HEK293 (cell line): ENCODE results near the gene P3H4.

Source experiments
- CTCF ChIA-PET: fragments of 350-600 bp; formaldehyde crosslinking; extraction: SDS; loops from one replicate; lab custom pipeline; 2021; ENCODE audit warnings: antibody characterized with exemption; lab: Yijun Ruan, JAX
- POLR2A ChIA-PET: fragments of 300-600 bp; formaldehyde crosslinking; extraction: SDS; loops from one replicate; lab custom pipeline; 2020; ENCODE audit warnings: antibody characterized with exemption, inconsistent platforms; lab: Yijun Ruan, JAX
- H3K27ac ChIP-seq: fragments of 200-500 bp; sonication (Bioruptor generic); 2 replicates; pipeline ENCODE4 v1.5.1; 2014; ENCODE audit warnings: low read depth, low read length, control low read depth, inconsistent platforms; ENCODE audit errors: extremely low read depth
- H3K36me3 ChIP-seq, 2 experiments: fragments of 200-500 bp in 1 of 2; sonication (Bioruptor generic) in 1 of 2; 1 replicate in 1 of 2; 2 replicates in 1 of 2; pipeline ENCODE4 v1.5.1; 2014 to 2017; ENCODE audit warnings: inconsistent platforms in 2 of 2, low read length in 2 of 2; ENCODE audit not compliant: control insufficient read depth in 2 of 2, insufficient read depth in 1 of 2
- H3K4me1 ChIP-seq: fragments of 200-500 bp; sonication (Bioruptor generic); 2 replicates; pipeline ENCODE4 v1.5.1; 2014; ENCODE audit warnings: mild to moderate bottlenecking, low read length, inconsistent platforms; ENCODE audit not compliant: control insufficient read depth, insufficient read depth
- H3K4me3 ChIP-seq: 2 replicates; pipeline ENCODE4 v1.5.1; 2011; ENCODE audit warnings: low read depth, mild to moderate bottlenecking, control low read depth, low read length, moderate library complexity
- H3K9me3 ChIP-seq: fragments of 200-500 bp; sonication (Bioruptor generic); 2 replicates; pipeline ENCODE4 v1.5.1; 2014; ENCODE audit warnings: low read depth, low read length, inconsistent platforms; ENCODE audit not compliant: control insufficient read depth, insufficient read depth
- EGR2 ChIP-seq: fragments of 450-650 bp; formaldehyde crosslinking; IDR thresholded peaks from 2 replicates; pipeline ENCODE4 v1.5.1; 2016; ENCODE audit warnings: low read depth, missing biosample characterization, missing genetic modification characterization
- GLIS1 ChIP-seq: fragments of 450-650 bp; formaldehyde crosslinking; IDR thresholded peaks from 2 replicates; pipeline ENCODE4 v1.5.1; 2016; ENCODE audit warnings: missing biosample characterization, missing genetic modification characterization
- KLF1 ChIP-seq: fragments of 450-650 bp; formaldehyde crosslinking; IDR thresholded peaks from 2 replicates; pipeline ENCODE4 v1.5.1; 2016; ENCODE audit warnings: missing biosample characterization, missing genetic modification characterization
- PBX3 ChIP-seq: sonication (generic); formaldehyde crosslinking; IDR thresholded peaks from 2 replicates; pipeline ENCODE4 v1.8.1; 2022; ENCODE audit warnings: mild to moderate bottlenecking, moderate library complexity, missing genetic modification reagents
- PRDM1 ChIP-seq: fragments of 450-650 bp; formaldehyde crosslinking; IDR thresholded peaks from 2 replicates; pipeline ENCODE4; 2016; ENCODE audit warnings: missing biosample characterization, missing genetic modification characterization
- SP7 ChIP-seq: fragments of 450-650 bp; formaldehyde crosslinking; IDR thresholded peaks from 2 replicates; pipeline ENCODE4 v1.5.1; 2016; ENCODE audit warnings: missing biosample characterization, missing genetic modification characterization
- WT1 ChIP-seq: fragments of 450-650 bp; formaldehyde crosslinking; IDR thresholded peaks from 2 replicates; pipeline ENCODE4 v1.5.1; 2016; ENCODE audit warnings: missing biosample characterization, missing genetic modification characterization
- ZEB2 ChIP-seq: fragments of 450-650 bp; formaldehyde crosslinking; IDR thresholded peaks from 2 replicates; pipeline ENCODE4 v1.5.1; 2016; ENCODE audit warnings: missing biosample characterization, missing genetic modification characterization
- ZFHX2 ChIP-seq: fragments of 450-650 bp; formaldehyde crosslinking; conservative IDR thresholded peaks from 2 replicates; pipeline ENCODE4 v1.5.1; 2016; ENCODE audit warnings: missing biosample characterization, missing genetic modification characterization
- ZFP69B ChIP-seq: fragments of 450-650 bp; formaldehyde crosslinking; IDR thresholded peaks from 2 replicates; pipeline ENCODE4 v1.5.1; 2016; ENCODE audit warnings: missing biosample characterization, missing genetic modification characterization
- ZNF335 ChIP-seq: fragments of 450-650 bp; formaldehyde crosslinking; conservative IDR thresholded peaks from 2 replicates; pipeline ENCODE4 v1.5.1; 2016; ENCODE audit warnings: missing biosample characterization, missing genetic modification characterization
- ZNF398 ChIP-seq: fragments of 450-650 bp; formaldehyde crosslinking; IDR thresholded peaks from 2 replicates; pipeline ENCODE4 v1.5.1; 2017; ENCODE audit warnings: missing biosample characterization, missing genetic modification characterization
- ZNF423 ChIP-seq: fragments of 450-650 bp; formaldehyde crosslinking; IDR thresholded peaks from 2 replicates; pipeline ENCODE4 v1.5.1; 2016; ENCODE audit warnings: missing biosample characterization, missing genetic modification characterization
- ZNF518A ChIP-seq: fragments of 450-650 bp; formaldehyde crosslinking; conservative IDR thresholded peaks from 2 replicates; pipeline ENCODE4 v1.5.1; 2016; ENCODE audit warnings: low read depth, missing biosample characterization, missing genetic modification characterization
- ZNF624 ChIP-seq: fragments of 450-650 bp; formaldehyde crosslinking; IDR thresholded peaks from 2 replicates; pipeline ENCODE4 v1.5.1; 2017; ENCODE audit warnings: missing biosample characterization, missing genetic modification characterization
- ZNF629 ChIP-seq: fragments of 450-650 bp; formaldehyde crosslinking; IDR thresholded peaks from 2 replicates; pipeline ENCODE4 v1.5.1; 2017; ENCODE audit warnings: missing biosample characterization, missing genetic modification characterization
- ZNF843 ChIP-seq: fragments of 450-650 bp; formaldehyde crosslinking; IDR thresholded peaks from 2 replicates; pipeline ENCODE4 v1.5.1; 2016; ENCODE audit warnings: missing biosample characterization, missing genetic modification characterization
- TF ChIP-seq, protein P1 (sequence below): fragments of 450-650 bp; formaldehyde crosslinking; IDR thresholded peaks from 2 replicates; pipeline ENCODE4 v1.5.1; 2016; ENCODE audit warnings: missing biosample characterization, missing genetic modification characterization

P3H4 gene

DNA sequence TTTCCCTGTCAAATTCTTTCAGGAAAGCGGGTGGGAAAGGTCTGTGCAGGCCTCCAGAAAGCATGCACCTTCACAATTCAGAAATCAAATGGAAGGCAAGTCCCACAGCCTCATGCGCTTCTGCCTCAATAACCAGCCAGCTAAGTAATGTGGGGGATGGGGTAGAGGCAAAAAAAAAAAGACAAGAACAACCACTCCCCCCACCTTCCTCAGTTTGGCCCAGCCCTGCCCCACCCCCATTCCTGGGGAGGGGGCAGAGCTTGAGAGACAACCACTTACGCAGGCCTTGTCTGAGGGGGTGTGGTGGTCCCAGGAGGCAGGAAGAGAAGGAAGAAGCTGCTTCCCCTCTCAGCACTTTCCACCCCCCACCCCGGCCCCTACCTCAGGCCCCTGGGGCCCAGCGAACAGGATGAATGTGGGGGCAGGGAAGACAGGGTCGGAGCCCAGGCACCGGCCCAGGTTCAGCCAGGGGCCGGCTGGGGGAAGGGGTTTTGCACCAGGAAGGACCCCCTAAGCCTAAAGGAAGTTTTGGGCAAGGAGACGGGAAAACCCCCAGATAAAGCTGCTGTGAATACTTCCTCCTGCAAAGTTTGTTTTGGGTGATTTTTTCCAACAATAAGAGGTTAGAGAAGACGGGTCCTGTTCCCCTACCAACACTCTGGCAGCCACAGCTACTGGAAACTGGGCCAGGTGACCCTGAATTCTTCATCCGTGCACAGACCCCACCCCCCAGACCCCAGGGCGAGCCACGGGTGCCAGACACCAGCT lies 26.5 kb downstream of the P3H4 start (continued):
- TF ChIP-seq, protein P1, sequence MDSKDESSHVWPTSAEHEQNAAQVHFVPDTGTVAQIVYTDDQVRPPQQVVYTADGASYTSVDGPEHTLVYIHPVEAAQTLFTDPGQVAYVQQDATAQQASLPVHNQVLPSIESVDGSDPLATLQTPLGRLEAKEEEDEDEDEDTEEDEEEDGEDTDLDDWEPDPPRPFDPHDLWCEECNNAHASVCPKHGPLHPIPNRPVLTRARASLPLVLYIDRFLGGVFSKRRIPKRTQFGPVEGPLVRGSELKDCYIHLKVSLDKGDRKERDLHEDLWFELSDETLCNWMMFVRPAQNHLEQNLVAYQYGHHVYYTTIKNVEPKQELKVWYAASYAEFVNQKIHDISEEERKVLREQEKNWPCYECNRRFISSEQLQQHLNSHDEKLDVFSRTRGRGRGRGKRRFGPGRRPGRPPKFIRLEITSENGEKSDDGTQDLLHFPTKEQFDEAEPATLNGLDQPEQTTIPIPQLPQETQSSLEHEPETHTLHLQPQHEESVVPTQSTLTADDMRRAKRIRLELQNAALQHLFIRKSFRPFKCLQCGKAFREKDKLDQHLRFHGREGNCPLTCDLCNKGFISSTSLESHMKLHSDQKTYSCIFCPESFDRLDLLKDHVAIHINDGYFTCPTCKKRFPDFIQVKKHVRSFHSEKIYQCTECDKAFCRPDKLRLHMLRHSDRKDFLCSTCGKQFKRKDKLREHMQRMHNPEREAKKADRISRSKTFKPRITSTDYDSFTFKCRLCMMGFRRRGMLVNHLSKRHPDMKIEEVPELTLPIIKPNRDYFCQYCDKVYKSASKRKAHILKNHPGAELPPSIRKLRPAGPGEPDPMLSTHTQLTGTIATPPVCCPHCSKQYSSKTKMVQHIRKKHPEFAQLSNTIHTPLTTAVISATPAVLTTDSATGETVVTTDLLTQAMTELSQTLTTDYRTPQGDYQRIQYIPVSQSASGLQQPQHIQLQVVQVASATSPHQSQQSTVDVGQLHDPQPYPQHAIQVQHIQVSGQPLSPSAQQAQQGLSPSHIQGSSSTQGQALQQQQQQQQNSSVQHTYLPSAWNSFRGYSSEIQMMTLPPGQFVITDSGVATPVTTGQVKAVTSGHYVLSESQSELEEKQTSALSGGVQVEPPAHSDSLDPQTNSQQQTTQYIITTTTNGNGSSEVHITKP (tag by site-specific recombination) = peak; percentile 99
- TF ChIP-seq PRDM1 (tag by site-specific recombination) (peak; percentile 86), ZNF624 (tag by site-specific recombination) (no peak), ZNF518A (tag by site-specific recombination) (no peak)

DNA sequence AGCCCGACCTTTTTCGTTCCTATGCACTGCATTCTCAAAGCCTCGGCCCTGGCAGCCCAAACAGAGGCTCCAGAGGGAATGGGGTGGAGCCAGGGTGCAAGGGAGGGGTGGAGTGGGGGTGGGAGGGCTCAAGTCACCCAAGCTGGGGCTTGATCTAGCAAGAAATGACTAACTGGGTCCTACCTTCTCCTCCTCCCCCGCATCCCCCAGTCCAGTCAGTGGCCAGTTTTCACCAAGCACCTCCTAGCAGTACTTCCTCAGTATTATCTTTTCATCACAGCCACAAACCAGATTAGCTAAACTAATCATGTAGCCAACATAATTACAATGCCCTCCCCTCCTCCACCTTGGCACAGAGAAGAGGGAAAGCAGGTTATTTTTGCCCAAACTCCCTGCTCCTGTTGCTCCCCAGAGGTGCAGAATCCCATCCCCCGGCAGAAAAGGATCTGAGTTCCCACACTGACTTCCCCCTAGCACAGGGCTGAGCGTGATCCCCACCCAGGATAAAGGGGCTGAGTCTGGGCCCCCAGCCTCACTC lies 27.5 kb downstream of the P3H4 start:
- H3K4me3 ChIP-seq = no peak overlapping the region
- H3K27ac ChIP-seq = peak overlapping the region; percentile 53; the same call in 1 of the 2 replicates
- H3K4me1 ChIP-seq = peaks cover 12% of the 10 kb centered on the region
- CTCF ChIA-PET = interaction anchor here (0.7 to 4.7 kb wide), 4 partner anchors 14 to 47 kb away, joined by 4 to 108 read pairs (median 16); no protein-coding TSS in a partner anchor
- POLR2A ChIA-PET = interaction anchor here (0.6 to 4.4 kb wide), 7 partner anchors 10 to 1010 kb away, joined by 3 to 105 read pairs (median 36); partner anchors contain the start of gene EIF1
- H3K36me3 ChIP-seq = peaks cover 0 to 7% of the 10 kb centered on the region in 2 experiments; a peak in 2 of 3 replicates
- no peaks in the 10 kb centered on the region for H3K9me3 ChIP-seq
- TF ChIP-seq ZFP69B (tag by site-specific recombination) (peak; percentile 42; the same call in 1 of the 2 replicates), KLF1 (tag by site-specific recombination) (0 out of 2 replicates have a peak, but pooled peaks have one; percentile 9), EGR2 (tag by site-specific recombination) (peak; percentile 73), WT1 (tag by site-specific recombination) (peak; percentile 73; the same call in 1 of the 2 replicates), ZNF629 (peak; percentile 52), ZEB2 (peak; percentile 46; the same call in 1 of the 2 replicates), PBX3 (CRISPR knock-in tag) (no peak), ZNF843 (tag by site-specific recombination) (0 out of 2 replicates have a peak, but pooled peaks have one; percentile 49), ZFHX2 (peak; percentile 75), PRDM1 (tag by site-specific recombination) (peak; percentile 21; the same call in 1 of the 2 replicates), ZNF398 (0 out of 2 replicates have a peak, but pooled peaks have one; percentile 22), SP7 (tag by site-specific recombination) (peak; percentile 92), GLIS1 (tag by site-specific recombination) (peak; percentile 30), ZNF335 (peak; percentile 64), ZNF423 (tag by site-specific recombination) (no peak)
- TF ChIP-seq, protein P1 (tag by site-specific recombination) = peak; percentile 93
